ENCODE results near the gene ING4. TPM values are rescaled to one million over a fixed set of nuclear protein-coding genes. Genes with fewer than 3 reads are reported as not detected.

ING4 gene
- total RNA-seq, 1 experiment from 2014 or later: 20.1 TPM

DNA sequence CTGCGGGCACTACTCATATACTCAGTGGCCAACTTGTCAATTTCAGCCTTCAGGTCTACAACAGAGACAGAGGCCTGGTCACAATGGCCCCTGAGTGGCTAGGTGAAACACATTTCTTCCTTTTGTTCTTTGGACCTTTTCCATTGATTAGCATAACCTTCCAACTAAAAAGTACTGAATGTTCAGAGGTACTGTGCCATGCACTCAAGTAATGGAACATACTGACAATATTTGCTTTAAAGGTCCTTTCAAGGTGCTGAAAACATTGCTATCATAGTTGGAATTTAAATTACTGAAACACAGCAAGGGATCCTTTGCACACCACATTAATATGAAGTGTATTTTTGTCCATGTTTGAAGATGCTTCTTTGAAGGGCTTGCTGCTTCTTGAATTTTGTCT, 9.6 kb downstream of the ING4 start:
- Histone ChIP-seq H3K27ac (ENCODE audit: insufficient read length, low read depth, low read length) (no peak overlapping the region), H2BK120ac (ENCODE audit: low read depth, low read length, poor library complexity, severe bottlenecking) (no peak overlapping the region), H4K8ac (replicated peaks; ENCODE audit: insufficient read length, low read depth, low read length) (no peak overlapping the region), H3K4ac (ENCODE audit: low read depth, low read length) (no peak overlapping the region), H2AK5ac (ENCODE audit: insufficient read length, low read length) (no peak overlapping the region), H2BK20ac (ENCODE audit: low read depth, low read length, poor library complexity, severe bottlenecking) (no peak overlapping the region), H2AFZ (ENCODE audit: low read length) (no peak overlapping the region), H3T11ph (ENCODE audit: low read length) (no peak overlapping the region), H3K9ac (ENCODE audit: extremely low read depth, insufficient read length, low read length) (no peak overlapping the region), H3K79me2 (ENCODE audit: insufficient read depth, low read length) (no peaks in the 10 kb centered on the region), H2BK5ac (ENCODE audit: insufficient read length, low read length) (no peak overlapping the region), H3K14ac (ENCODE audit: insufficient read depth, low read length) (no peak overlapping the region), H3K23ac (ENCODE audit: insufficient read length, low read depth, low read length) (no peak overlapping the region), H4K5ac (ENCODE audit: insufficient read length, low read depth, low read length) (no peak overlapping the region), H3K4me2 (ENCODE audit: insufficient read depth, insufficient read length, low read length) (no peak overlapping the region), H3K4me1 (ENCODE audit: insufficient read depth, low read length) (no peaks in the 10 kb centered on the region), H4K20me1 (ENCODE audit: control insufficient read depth, insufficient read depth, insufficient read length) (no peaks in the 10 kb centered on the region), H4K91ac (ENCODE audit: insufficient read length, low read depth, low read length) (no peak overlapping the region), H3K9me3 (ENCODE audit: control insufficient read depth, low read depth, low read length) (no peaks in the 10 kb centered on the region), H3K56ac (ENCODE audit: insufficient read length, low read depth, low read length) (no peak overlapping the region), H3K79me1 (ENCODE audit: insufficient read depth, low read depth, low read length, poor library complexity, severe bottlenecking) (no peaks in the 10 kb centered on the region), H2BK12ac (ENCODE audit: insufficient read length, low read depth, low read length) (no peak overlapping the region), H3K18ac (ENCODE audit: insufficient read length, low read depth, low read length) (no peak overlapping the region), H2BK15ac (ENCODE audit: low read depth, low read length) (no peak overlapping the region), H3K23me2 (ENCODE audit: insufficient read length, low read depth, low read length, poor library complexity, severe bottlenecking) (no peaks in the 10 kb centered on the region), H3K27me3 (ENCODE audit: insufficient read depth, low read length) (no peaks in the 10 kb centered on the region)
- no CpG with 5 or more reads among the region's 1 CpG for WGBS (ENCODE audit: extremely low coverage, insufficient read length, low lambda C conversion rate)
- H3K27ac Mint-ChIP-seq: no peak overlapping the region
- DNase-seq: no peak
- H3K4me1 Mint-ChIP-seq: no peaks in the 10 kb centered on the region
- peaks cover 14 to 62% (median 42%) of the 10 kb centered on the region in 3 experiments for H3K36me3 Mint-ChIP-seq (ENCODE audit: insufficient read depth in 1 of 3, low read depth in 3 of 3)
- no peaks in the 10 kb centered on the region for H3K27me3 Mint-ChIP-seq (ENCODE audit: low read depth)
- H3K9me3 Mint-ChIP-seq: no peaks in the 10 kb centered on the region
- H3K4me3 Mint-ChIP-seq: no peak overlapping the region
- TF ChIP-seq, protein P1, sequence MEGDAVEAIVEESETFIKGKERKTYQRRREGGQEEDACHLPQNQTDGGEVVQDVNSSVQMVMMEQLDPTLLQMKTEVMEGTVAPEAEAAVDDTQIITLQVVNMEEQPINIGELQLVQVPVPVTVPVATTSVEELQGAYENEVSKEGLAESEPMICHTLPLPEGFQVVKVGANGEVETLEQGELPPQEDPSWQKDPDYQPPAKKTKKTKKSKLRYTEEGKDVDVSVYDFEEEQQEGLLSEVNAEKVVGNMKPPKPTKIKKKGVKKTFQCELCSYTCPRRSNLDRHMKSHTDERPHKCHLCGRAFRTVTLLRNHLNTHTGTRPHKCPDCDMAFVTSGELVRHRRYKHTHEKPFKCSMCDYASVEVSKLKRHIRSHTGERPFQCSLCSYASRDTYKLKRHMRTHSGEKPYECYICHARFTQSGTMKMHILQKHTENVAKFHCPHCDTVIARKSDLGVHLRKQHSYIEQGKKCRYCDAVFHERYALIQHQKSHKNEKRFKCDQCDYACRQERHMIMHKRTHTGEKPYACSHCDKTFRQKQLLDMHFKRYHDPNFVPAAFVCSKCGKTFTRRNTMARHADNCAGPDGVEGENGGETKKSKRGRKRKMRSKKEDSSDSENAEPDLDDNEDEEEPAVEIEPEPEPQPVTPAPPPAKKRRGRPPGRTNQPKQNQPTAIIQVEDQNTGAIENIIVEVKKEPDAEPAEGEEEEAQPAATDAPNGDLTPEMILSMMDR (conservative IDR thresholded peaks at IDR 0.05): no peak

Data from H9 (cell line).